Effector memory CD4-positive, alpha-beta T cell (primary cell): ENCODE data around the gene KIAA1191.

Experiments
- DNase-seq, 3 donors: peaks; one replicate each; pipeline ENCODE4 v3.0.0-alpha.2; 2020
- H3K27ac ChIP-seq: 2 replicates; pipeline ENCODE4 v1.7.0; 2013; ENCODE audit warnings: mild to moderate bottlenecking, low read length, moderate library complexity; ENCODE audit not compliant: insufficient read depth, poor library complexity, severe bottlenecking
- H3K27me3 ChIP-seq: replicated peaks from 2 replicates; pipeline ENCODE4 v1.7.0; 2013; ENCODE audit warnings: mild to moderate bottlenecking, low read length; ENCODE audit not compliant: insufficient read depth, control insufficient read depth, poor library complexity, severe bottlenecking
- H3K36me3 ChIP-seq: 2 replicates; pipeline ENCODE4 v1.7.0; 2013; ENCODE audit warnings: mild to moderate bottlenecking, low read length, moderate library complexity; ENCODE audit not compliant: control insufficient read depth, insufficient read depth
- H3K4me1 ChIP-seq: 2 replicates; pipeline ENCODE4 v1.7.0; 2013; ENCODE audit warnings: low read length, mild to moderate bottlenecking; ENCODE audit not compliant: control insufficient read depth, insufficient read depth, poor library complexity, severe bottlenecking
- H3K4me3 ChIP-seq: 2 replicates; pipeline ENCODE4 v1.7.0; 2013; ENCODE audit warnings: low read length, low read depth, mild to moderate bottlenecking; ENCODE audit not compliant: insufficient read depth, poor library complexity, severe bottlenecking
- H3K9me3 ChIP-seq: 2 replicates; pipeline ENCODE4 v1.7.0; 2013; ENCODE audit warnings: mild to moderate bottlenecking, low read length, moderate library complexity; ENCODE audit not compliant: control insufficient read depth

Gene KIAA1191

DNA sequence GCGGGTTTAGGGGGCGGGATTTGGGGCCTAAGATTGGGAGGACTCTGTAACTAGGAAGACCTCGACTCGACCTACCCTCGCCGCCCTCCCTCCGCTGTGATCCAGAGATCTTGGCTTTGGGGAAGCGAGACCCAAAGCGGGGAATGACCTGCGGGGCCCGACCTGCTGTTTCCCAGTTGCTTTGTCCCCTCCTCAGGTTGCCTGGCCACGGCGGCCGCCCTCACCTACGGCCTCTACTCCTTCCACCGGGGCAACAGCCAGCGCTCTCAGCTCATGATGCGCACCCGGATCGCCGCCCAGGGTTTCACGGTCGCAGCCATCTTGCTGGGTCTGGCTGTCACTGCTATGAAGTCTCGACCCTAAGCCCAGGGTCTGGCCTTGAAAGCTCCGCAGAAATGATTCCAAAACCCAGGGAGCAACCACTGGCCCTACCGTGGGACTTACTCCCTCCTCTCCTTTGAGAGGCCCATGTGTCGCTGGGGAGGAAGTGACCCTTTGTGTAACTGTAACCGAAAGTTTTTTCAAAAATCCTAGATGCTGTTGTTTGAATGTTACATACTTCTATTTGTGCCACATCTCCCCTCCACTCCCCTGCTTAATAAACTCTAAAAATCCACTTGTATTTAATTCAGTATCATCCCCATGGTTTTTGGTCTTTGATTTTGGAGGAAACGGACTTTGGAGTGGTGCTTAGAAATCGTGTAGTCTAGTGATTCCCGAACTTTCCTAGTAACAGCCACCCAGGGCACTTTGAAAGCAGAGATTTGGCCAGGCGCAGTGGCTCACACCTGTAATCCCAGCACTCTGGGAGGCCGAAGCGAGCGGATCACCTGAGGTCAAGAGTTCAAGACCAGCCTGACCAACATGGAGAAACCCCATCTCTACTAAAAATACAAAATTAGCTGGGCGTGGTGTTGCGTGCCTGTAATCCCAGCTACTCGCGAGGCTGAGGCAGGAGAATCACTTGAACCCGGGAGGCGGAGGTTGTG, 27.9 kb upstream of the KIAA1191 start:
- Histone ChIP-seq H3K27ac (peak overlapping the region; percentile 97), H3K9me3 (no peaks in the 10 kb centered on the region), H3K27me3 (no peaks in the 10 kb centered on the region), H3K4me1 (peaks cover 10% of the 10 kb centered on the region), H3K4me3 (peak overlapping the region; percentile 93), H3K36me3 (peaks cover 22% of the 10 kb centered on the region)
- no peak for DNase-seq

DNA sequence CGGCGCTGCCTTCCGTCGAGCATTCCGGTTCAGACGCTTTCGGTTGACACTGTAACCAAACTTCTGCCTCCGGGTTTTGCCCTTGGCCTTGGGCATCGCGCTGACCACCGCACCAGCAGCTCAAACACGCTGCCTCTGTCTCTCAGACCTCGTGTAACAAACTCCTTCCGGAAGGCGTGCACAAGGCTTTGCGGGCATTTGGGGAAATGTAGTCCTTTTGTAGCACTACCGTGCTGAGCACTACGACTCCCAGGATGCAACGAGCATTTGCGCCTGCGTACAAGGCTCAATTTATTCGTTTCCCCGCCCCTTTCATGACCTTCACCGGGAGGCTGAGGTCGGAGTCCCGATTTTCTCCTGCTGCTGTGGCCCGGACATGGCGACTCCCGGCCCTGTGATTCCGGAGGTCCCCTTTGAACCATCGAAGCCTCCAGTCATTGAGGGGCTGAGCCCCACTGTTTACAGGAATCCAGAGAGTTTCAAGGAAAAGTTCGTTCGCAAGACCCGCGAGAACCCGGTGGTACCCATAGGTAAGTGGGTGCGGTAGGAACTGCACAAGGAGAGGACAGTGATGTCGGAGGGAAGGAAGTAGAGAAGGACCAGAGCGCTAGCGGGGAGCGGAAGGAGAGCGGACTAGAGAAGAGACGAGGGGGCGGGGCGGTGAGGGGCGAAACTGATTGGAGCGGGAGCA, 27.0 kb upstream of the KIAA1191 start, which contains the start of the genes HIGD2A and NOP16:
Gene HIGD2A (plus strand): TSS at position 308 of the 691 bp plus-strand sequence. CDS start 69 bp downstream, at position 377.
Gene NOP16 (minus strand): TSS at position 155 of the 691 bp plus-strand sequence. CDS start 59 bp downstream, at position 96.
- Histone ChIP-seq H3K27me3 (no peaks in the 10 kb centered on the region), H3K36me3 (peaks cover 30% of the 10 kb centered on the region), H3K27ac (peak within 1 kb of the TSS; percentile 97), H3K4me3 (peak within 1 kb of the TSS; percentile 93), H3K9me3 (no peaks in the 10 kb centered on the region), H3K4me1 (peaks cover 10% of the 10 kb centered on the region)
- peak; percentile 95 to 98 (median 97) for DNase-seq

DNA sequence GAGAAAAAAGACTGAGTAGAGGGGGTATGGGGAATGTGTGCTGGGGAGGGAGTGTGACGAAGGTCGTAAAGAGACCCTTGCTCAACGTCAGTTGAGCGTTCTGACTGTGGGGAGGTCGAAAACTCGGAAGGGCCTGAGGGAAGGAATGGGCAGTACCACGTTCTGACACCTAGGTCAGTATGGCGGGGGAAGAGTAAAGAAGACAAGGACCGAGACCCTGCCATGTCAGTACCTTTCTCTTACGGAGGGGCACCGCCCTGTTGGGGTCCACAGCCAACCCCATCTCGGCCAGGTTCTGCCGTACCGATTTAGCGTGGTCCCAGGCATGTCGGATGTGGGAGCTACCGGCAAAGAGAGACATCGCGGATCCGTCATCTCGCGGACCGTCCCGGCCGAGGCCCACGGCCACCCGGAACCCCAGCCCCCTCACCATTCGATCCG, 26.5 kb upstream of the KIAA1191 start:
- Histone ChIP-seq H3K36me3 (peaks cover 36% of the 10 kb centered on the region), H3K27ac (peak overlapping the region; percentile 97), H3K4me3 (peak overlapping the region; percentile 93), H3K9me3 (no peaks in the 10 kb centered on the region), H3K27me3 (no peaks in the 10 kb centered on the region), H3K4me1 (peaks cover 10% of the 10 kb centered on the region)
- no peak for DNase-seq

GRCh38 chr5:176387384-176387925, 25.9 kb upstream of the KIAA1191 start:
- no peak for DNase-seq
- Histone ChIP-seq H3K4me1 (peaks cover 10% of the 10 kb centered on the region), H3K4me3 (peak overlapping the region; percentile 93), H3K36me3 (peaks cover 41% of the 10 kb centered on the region), H3K9me3 (no peaks in the 10 kb centered on the region), H3K27ac (peak overlapping the region; percentile 97), H3K27me3 (no peaks in the 10 kb centered on the region)

DNA sequence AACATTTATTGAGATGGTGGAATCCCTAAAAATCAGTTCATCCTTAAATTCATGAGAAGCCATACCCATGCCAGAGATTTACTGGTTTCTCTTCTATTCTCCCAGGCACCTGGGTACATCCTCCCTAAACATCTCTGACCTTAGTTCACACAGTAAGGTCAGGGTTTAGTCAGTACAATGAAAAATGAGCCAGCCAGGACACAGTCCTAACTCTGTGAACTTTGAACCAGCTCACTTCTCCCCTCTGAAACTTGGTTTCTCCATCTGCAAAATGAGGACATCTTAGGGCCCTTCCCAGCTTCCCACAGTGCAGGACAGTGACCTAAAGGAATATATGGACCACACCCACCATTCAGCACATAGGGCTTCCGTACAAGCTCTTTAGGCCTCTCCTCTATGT, 24.9 kb upstream of the KIAA1191 start:
- DNase-seq, result no peak
- peaks cover 51% of the 10 kb centered on the region for H3K36me3 ChIP-seq
- H3K9me3 ChIP-seq, result no peaks in the 10 kb centered on the region
- peaks cover 10% of the 10 kb centered on the region for H3K4me1 ChIP-seq
- H3K27me3 ChIP-seq, result no peaks in the 10 kb centered on the region
- H3K27ac ChIP-seq, result no peak overlapping the region
- H3K4me3 ChIP-seq, result no peak overlapping the region

- H3K9me3 ChIP-seq, result no peaks in the 10 kb centered on the region
- H3K4me3 ChIP-seq, result no peak overlapping the region
- H3K4me1 ChIP-seq, result peaks cover 10% of the 10 kb centered on the region
- no peak for DNase-seq
- peaks cover 51% of the 10 kb centered on the region for H3K36me3 ChIP-seq
- no peak overlapping the region for H3K27ac ChIP-seq
- H3K27me3 ChIP-seq, result no peaks in the 10 kb centered on the region
Measured at GRCh38 chr5:176384991-176385390, 23.4 kb upstream of the KIAA1191 start.

- H3K4me3 ChIP-seq, result no peak overlapping the region
- H3K9me3 ChIP-seq, result no peaks in the 10 kb centered on the region
- peaks cover 51% of the 10 kb centered on the region for H3K36me3 ChIP-seq
- no peak for DNase-seq
- peaks cover 7% of the 10 kb centered on the region for H3K4me1 ChIP-seq
- no peak overlapping the region for H3K27ac ChIP-seq
- no peaks in the 10 kb centered on the region for H3K27me3 ChIP-seq
Measured at GRCh38 chr5:176384366-176384930, 22.9 kb upstream of the KIAA1191 start.

DNA sequence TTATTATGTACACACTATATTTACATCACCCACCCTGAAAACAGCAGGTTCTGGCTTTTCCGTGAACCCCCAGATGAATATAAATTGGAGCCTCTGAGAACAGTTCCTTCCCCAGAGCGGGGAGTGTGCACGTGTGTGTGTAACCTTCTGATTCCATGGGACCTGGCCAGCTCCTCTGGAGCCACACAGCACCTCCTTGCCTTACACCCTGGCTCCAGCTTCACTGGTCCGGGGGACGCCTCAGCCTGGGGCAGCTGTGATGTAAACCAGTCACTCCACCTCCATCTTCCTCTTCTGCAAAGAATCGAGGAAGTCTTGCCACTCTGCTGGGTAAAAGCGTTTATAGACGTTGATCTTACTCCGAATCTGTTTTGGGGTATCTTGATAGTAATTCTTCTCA, 22.4 kb upstream of the KIAA1191 start:
- no peaks in the 10 kb centered on the region for H3K9me3 ChIP-seq
- no peak for DNase-seq
- H3K4me3 ChIP-seq, result no peak overlapping the region
- H3K4me1 ChIP-seq, result peaks cover 7% of the 10 kb centered on the region
- no peaks in the 10 kb centered on the region for H3K27me3 ChIP-seq
- no peak overlapping the region for H3K27ac ChIP-seq
- peaks cover 51% of the 10 kb centered on the region for H3K36me3 ChIP-seq

DNA sequence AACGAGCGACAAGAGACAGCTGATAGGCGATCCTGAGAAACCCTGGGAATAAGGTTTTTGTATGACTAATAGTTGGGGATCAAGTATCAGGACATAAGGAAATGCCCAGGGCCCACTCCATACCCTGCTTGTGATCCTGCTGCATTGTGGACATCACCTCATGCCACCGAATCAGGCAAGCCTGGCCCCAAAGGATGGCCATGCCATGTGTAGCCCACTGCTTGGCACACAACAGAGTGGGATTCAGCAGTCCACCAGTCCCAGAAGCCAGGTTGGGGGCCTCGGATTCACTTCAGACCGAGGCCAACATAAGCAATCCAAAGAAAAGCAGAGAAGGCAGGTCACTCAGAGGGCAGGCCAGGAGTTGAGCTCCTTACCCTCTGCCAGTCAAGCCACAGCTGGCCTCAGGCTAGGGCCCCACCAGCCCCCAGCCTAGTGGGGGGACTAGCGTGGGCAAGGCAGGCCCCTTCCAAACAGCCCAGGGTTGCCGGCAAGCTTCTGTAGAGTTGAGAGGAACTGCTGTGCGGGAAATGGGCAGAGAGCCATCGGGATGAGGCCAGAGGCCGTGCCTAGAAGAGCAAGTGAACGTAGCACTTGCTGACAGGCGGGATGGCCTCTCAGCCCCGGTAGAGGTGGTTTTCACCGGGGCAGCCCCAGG, 21.8 kb upstream of the KIAA1191 start:
- peaks cover 51% of the 10 kb centered on the region for H3K36me3 ChIP-seq

More for the DNA sequence above, 21.8 kb upstream of the KIAA1191 start:
- DNase-seq, result no peak
- no peak overlapping the region for H3K4me3 ChIP-seq
- no peak overlapping the region for H3K27ac ChIP-seq
- H3K27me3 ChIP-seq, result no peaks in the 10 kb centered on the region
- peaks cover 7% of the 10 kb centered on the region for H3K4me1 ChIP-seq
- H3K9me3 ChIP-seq, result no peaks in the 10 kb centered on the region
